ENCODE measurements around the gene NAA15. TPM values are rescaled to one million over a fixed set of nuclear protein-coding genes. Genes with fewer than 3 reads are reported as not detected.

NAA15 gene
- total and polyA plus RNA-seq, 2 donors, result 12.0 to 54.0 TPM

GRCh38 chr4:139333046-139333445 is 31.7 kb downstream of the NAA15 start:
- Histone ChIP-seq H3K27ac (ENCODE audit: low read depth) (no peak overlapping the region), H3K4me3 (ENCODE audit: low read depth, low read length) (no peak overlapping the region), H3K36me3 (ENCODE audit: insufficient read depth) (peaks cover 4% of the 10 kb centered on the region), H3K4me1 (ENCODE audit: insufficient read depth) (no peaks in the 10 kb centered on the region)
- 90% methylated on average over 2 of the region's 2 CpGs for WGBS
- no peak for DNase-seq (ENCODE audit: extremely low spot score)

GRCh38 chr4:139337612-139338011 is 36.3 kb downstream of the NAA15 start:
- DNase-seq (ENCODE audit: extremely low spot score), result no peak
- H3K27ac ChIP-seq (ENCODE audit: low read depth), result no peak overlapping the region
- peaks cover 1% of the 10 kb centered on the region for H3K36me3 ChIP-seq (ENCODE audit: insufficient read depth)
- H3K4me3 ChIP-seq (ENCODE audit: low read depth, low read length), result no peak overlapping the region
- H3K4me1 ChIP-seq (ENCODE audit: insufficient read depth), result no peaks in the 10 kb centered on the region

GRCh38 chr4:139361301-139361700 is 60.0 kb downstream of the NAA15 start:
- Histone ChIP-seq H3K4me3 (ENCODE audit: low read depth, low read length) (no peak overlapping the region), H3K27ac (ENCODE audit: low read depth) (no peak overlapping the region), H3K36me3 (ENCODE audit: insufficient read depth) (peaks cover 2% of the 10 kb centered on the region), H3K4me1 (ENCODE audit: insufficient read depth) (no peaks in the 10 kb centered on the region)
- WGBS, result 93% methylated on average over 1 of the region's 1 CpG
- DNase-seq (ENCODE audit: extremely low spot score), result no peak

GRCh38 chr4:139367421-139368090 is 66.3 kb downstream of the NAA15 start:
- H3K36me3 ChIP-seq (ENCODE audit: insufficient read depth), result peaks cover 7% of the 10 kb centered on the region
- no peak overlapping the region for H3K4me3 ChIP-seq (ENCODE audit: low read depth, low read length)
- 25% methylated on average over 1 of the region's 1 CpG for WGBS
- no peaks in the 10 kb centered on the region for H3K4me1 ChIP-seq (ENCODE audit: insufficient read depth)
- no peak for DNase-seq (ENCODE audit: extremely low spot score)
- no peak overlapping the region for H3K27ac ChIP-seq (ENCODE audit: low read depth)

- Histone ChIP-seq H3K4me3 (ENCODE audit: low read depth, low read length) (no peak overlapping the region), H3K4me1 (ENCODE audit: insufficient read depth) (no peaks in the 10 kb centered on the region), H3K36me3 (ENCODE audit: insufficient read depth) (peaks cover 7% of the 10 kb centered on the region), H3K27ac (ENCODE audit: low read depth) (no peak overlapping the region)
- DNase-seq (ENCODE audit: extremely low spot score), result no peak
- WGBS, result 84% methylated on average over 1 of the region's 1 CpG
Observed at GRCh38 chr4:139368998-139369397, 67.7 kb downstream of the NAA15 start.

- H3K36me3 ChIP-seq (ENCODE audit: insufficient read depth), result no peaks in the 10 kb centered on the region
- DNase-seq (ENCODE audit: extremely low spot score), result no peak
- no peak overlapping the region for H3K27ac ChIP-seq (ENCODE audit: low read depth)
- H3K4me1 ChIP-seq (ENCODE audit: insufficient read depth), result no peaks in the 10 kb centered on the region
- 88% methylated on average over 1 of the region's 1 CpG for WGBS
- H3K4me3 ChIP-seq (ENCODE audit: low read depth, low read length), result no peak overlapping the region
Observed at GRCh38 chr4:139374251-139374650, 72.9 kb downstream of the NAA15 start.

- Histone ChIP-seq H3K36me3 (ENCODE audit: insufficient read depth) (peaks cover 6% of the 10 kb centered on the region), H3K27ac (ENCODE audit: low read depth) (no peak overlapping the region)
- DNase-seq (ENCODE audit: extremely low spot score), result no peak
Observed at GRCh38 chr4:139386421-139386820, 85.1 kb downstream of the NAA15 start.

GRCh38 chr4:139389102-139389501 is 87.8 kb downstream of the NAA15 start:
- Histone ChIP-seq H3K4me1 (ENCODE audit: insufficient read depth) (no peaks in the 10 kb centered on the region), H3K4me3 (ENCODE audit: low read depth, low read length) (no peak overlapping the region), H3K27ac (ENCODE audit: low read depth) (no peak overlapping the region), H3K36me3 (ENCODE audit: insufficient read depth) (peaks cover 6% of the 10 kb centered on the region)
- no peak for DNase-seq (ENCODE audit: extremely low spot score)

More at GRCh38 chr4:139386421-139386820, 85.1 kb downstream of the NAA15 start:
- WGBS, result 93% methylated on average over 4 of the region's 4 CpGs
- Histone ChIP-seq H3K4me1 (ENCODE audit: insufficient read depth) (no peaks in the 10 kb centered on the region), H3K4me3 (ENCODE audit: low read depth, low read length) (no peak overlapping the region)

GRCh38 chr4:139389991-139390390 is 88.7 kb downstream of the NAA15 start:
- Histone ChIP-seq H3K4me1 (ENCODE audit: insufficient read depth) (no peaks in the 10 kb centered on the region), H3K27ac (ENCODE audit: low read depth) (no peak overlapping the region), H3K36me3 (ENCODE audit: insufficient read depth) (peaks cover 3% of the 10 kb centered on the region), H3K4me3 (ENCODE audit: low read depth, low read length) (no peak overlapping the region)
- 98% methylated on average over 1 of the region's 1 CpG for WGBS
- DNase-seq (ENCODE audit: extremely low spot score), result no peak

GRCh38 chr4:139391731-139392130 is 90.4 kb downstream of the NAA15 start:
- peaks cover 3% of the 10 kb centered on the region for H3K36me3 ChIP-seq (ENCODE audit: insufficient read depth)
- 96% methylated on average over 2 of the region's 2 CpGs for WGBS
- no peak overlapping the region for H3K4me3 ChIP-seq (ENCODE audit: low read depth, low read length)
- DNase-seq (ENCODE audit: extremely low spot score), result no peak
- H3K4me1 ChIP-seq (ENCODE audit: insufficient read depth), result no peaks in the 10 kb centered on the region
- H3K27ac ChIP-seq (ENCODE audit: low read depth), result no peak overlapping the region

- DNase-seq (ENCODE audit: extremely low spot score), result no peak
- WGBS, result 73% methylated on average over 4 of the region's 4 CpGs
- Histone ChIP-seq H3K4me3 (ENCODE audit: low read depth, low read length) (no peak overlapping the region), H3K27ac (ENCODE audit: low read depth) (no peak overlapping the region), H3K36me3 (ENCODE audit: insufficient read depth) (peaks cover 3% of the 10 kb centered on the region), H3K4me1 (ENCODE audit: insufficient read depth) (no peaks in the 10 kb centered on the region)
Observed at GRCh38 chr4:139392797-139393196, 91.5 kb downstream of the NAA15 start.

GRCh38 chr4:139401368-139401767 is 100.1 kb downstream of the NAA15 start:
- no peak overlapping the region for H3K4me3 ChIP-seq (ENCODE audit: low read depth, low read length)
- WGBS, result 96% methylated on average over 3 of the region's 3 CpGs
- H3K27ac ChIP-seq (ENCODE audit: low read depth), result no peak overlapping the region
- no peaks in the 10 kb centered on the region for H3K4me1 ChIP-seq (ENCODE audit: insufficient read depth)
- no peak for DNase-seq (ENCODE audit: extremely low spot score)
- no peaks in the 10 kb centered on the region for H3K36me3 ChIP-seq (ENCODE audit: insufficient read depth)

GRCh38 chr4:139402436-139402835 is 101.1 kb downstream of the NAA15 start:
- WGBS, result 81% methylated on average over 5 of the region's 5 CpGs
- no peak overlapping the region for H3K4me3 ChIP-seq (ENCODE audit: low read depth, low read length)
- DNase-seq (ENCODE audit: extremely low spot score), result no peak
- no peaks in the 10 kb centered on the region for H3K36me3 ChIP-seq (ENCODE audit: insufficient read depth)
- H3K4me1 ChIP-seq (ENCODE audit: insufficient read depth), result no peaks in the 10 kb centered on the region
- H3K27ac ChIP-seq (ENCODE audit: low read depth), result no peak overlapping the region

- DNase-seq (ENCODE audit: extremely low spot score), result no peak
- 80% methylated on average over 3 of the region's 3 CpGs for WGBS
- H3K4me3 ChIP-seq (ENCODE audit: low read depth, low read length), result no peak overlapping the region
- H3K27ac ChIP-seq (ENCODE audit: low read depth), result no peak overlapping the region
- H3K4me1 ChIP-seq (ENCODE audit: insufficient read depth), result no peaks in the 10 kb centered on the region
- no peaks in the 10 kb centered on the region for H3K36me3 ChIP-seq (ENCODE audit: insufficient read depth)
Observed at GRCh38 chr4:139403462-139403861, 102.2 kb downstream of the NAA15 start.

GRCh38 chr4:139410312-139410711 is 109.0 kb downstream of the NAA15 start:
- DNase-seq (ENCODE audit: extremely low spot score), result no peak
- Histone ChIP-seq H3K36me3 (ENCODE audit: insufficient read depth) (no peaks in the 10 kb centered on the region), H3K4me3 (ENCODE audit: low read depth, low read length) (no peak overlapping the region), H3K27ac (ENCODE audit: low read depth) (no peak overlapping the region), H3K4me1 (ENCODE audit: insufficient read depth) (no peaks in the 10 kb centered on the region)

Data from urinary bladder (tissue), 4 donors.